Measurements from ENCODE around the gene UROD.
"Not testable (repeated sequence)": the region's sequence is repeated elsewhere in the genome, so short reads cannot be mapped to it uniquely, and the experiment has no call there.

Gene UROD

DNA sequence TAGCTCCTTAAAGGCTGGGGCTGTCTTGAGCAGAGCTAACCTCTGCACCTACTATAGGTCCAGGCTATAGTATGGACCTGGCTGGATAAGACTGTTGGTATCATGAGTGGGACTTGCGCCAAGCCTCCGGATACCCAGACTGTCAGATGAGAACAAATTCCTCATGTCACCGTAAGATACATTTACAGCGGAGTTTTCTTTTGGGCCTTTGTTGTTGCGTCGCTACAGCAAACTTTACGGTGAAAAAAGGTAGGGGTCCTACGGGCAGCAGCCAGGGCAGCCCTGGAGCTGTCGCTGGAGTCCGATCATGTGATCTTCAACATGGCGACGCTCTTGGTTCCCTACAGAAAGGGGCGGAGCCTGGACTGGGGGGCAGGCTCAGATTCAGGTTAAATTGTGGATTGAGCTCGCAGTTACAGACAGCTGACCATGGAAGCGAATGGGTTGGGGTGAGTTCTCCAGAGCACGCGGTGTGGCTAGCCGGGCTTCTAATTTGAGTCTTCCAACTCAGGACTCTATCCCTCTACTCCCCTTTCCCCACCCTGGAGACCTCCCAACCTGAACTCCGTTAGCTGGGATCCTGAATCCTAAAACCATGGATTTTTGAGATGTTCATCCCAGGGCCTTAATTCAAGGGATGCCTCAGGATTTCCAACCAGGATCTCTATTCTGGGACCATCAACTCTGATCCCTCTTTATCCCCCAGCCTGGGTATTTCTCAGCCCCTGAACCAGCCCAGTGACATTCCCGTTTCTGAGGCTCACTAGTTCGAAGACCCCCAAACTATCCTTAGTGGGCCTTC lies at the start of gene UROD:
Gene UROD (plus strand): TSS at position 418 of the 802 bp plus-strand sequence. CDS start 12 bp downstream, at position 430.
- DNase-seq (ENCODE audit: low read depth), result peak; percentile 82

DNA sequence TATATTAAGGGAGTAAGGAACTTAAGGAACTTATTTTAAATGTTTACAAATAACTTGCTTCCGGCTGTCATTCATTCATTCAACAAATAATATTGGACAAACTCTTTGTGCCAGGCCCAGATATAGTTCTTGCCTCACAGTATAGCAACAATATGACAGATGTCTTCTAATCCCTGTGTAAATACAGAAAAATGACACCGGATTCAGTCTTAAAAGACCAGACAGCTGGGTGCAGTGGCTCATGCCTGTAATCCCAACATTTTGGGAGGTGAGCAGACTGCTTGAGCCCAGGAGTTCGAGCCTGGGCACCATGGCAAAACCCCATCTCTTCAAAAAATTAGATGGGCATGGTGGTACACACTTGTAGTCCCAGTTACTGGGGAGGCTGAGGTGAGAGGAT lies 49.3 kb upstream of the UROD start:
- DNase-seq (ENCODE audit: low read depth), result no peak

GRCh38 chr1:44964396-44964795 lies 47.7 kb upstream of the UROD start:
- no peak for DNase-seq (ENCODE audit: low read depth)

- no peak for DNase-seq (ENCODE audit: low read depth)
These were observed 41.7 kb upstream of the UROD start for GRCh38 chr1:44970317-44970716.

DNA sequence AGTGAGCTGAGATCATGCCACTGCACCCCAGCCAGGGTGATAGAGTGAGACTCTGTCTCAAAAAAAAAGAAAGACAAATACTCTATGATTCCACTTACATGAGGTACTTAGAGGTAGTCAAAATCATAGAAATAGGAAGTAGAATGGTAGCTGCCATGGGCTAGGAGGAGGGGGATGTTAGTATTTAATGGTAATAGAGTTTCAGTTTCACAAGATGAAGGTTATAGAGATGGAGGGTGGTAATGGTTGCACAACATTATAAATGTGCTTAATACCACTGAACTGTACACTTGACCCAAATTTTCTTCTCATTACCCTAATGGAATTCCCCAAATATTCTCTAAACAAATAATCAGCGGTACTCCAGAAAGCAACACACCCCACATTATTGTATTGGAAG lies 38.4 kb upstream of the UROD start:
- DNase-seq (ENCODE audit: low read depth), result no peak

GRCh38 chr1:44976252-44976651 lies 35.8 kb upstream of the UROD start:
- DNase-seq (ENCODE audit: low read depth), result no peak

DNA sequence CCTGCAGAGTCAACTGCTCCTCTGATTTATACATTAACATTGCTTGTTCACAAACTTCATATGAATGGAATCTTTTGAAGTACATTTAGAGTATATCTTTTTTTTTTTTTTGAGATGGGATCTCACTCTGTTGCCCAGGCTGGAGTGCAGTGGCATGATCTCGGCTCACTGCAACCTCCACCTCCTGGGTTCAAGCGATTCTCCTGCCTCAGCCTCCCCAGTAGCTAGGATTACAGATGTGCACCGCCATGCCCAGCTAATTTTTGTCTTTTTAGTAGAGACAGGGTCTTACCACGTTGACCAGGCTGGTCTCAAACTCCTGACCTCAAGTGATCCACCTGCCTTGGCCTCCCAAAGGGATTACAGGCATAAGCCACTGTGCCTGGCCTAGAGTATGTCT lies 34.7 kb upstream of the UROD start:
- not testable (repeated sequence) for DNase-seq (ENCODE audit: low read depth)

GRCh38 chr1:44985747-44986359 lies 26.2 kb upstream of the UROD start:
- no peak for DNase-seq (ENCODE audit: low read depth)

- DNase-seq (ENCODE audit: low read depth), result no peak
These were observed 23.4 kb upstream of the UROD start for GRCh38 chr1:44988531-44989156.

DNA sequence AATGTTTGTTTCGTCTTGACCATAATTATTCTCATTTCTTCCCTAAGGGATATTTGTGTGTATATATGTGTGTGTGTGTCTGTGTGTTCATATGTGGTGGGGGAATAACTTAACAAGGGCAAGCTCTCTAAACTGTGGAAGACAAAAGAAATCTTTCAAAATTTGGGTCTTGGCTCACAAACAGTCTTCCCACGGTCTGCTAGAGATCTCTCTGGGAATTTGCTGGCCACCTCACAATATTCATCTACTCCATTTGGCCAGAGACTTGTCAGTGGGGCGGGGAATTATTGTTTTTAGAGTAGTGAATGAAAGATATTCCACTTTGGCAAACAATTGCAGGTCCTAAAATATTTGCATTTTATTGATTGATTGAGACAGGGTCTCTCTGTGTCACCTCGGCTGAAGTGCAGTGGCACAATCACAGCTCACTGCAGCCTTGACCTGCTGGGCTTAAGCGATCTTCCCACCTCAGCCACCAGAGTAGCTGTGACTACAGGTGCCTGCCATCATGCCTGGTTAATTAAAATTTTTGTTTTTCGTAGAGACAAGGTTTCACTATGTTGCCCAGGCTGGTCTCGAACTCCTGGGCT lies 17.6 kb upstream of the UROD start:
- DNase-seq (ENCODE audit: low read depth), result no peak

- DNase-seq (ENCODE audit: low read depth), result no peak
These were observed 16.4 kb upstream of the UROD start for GRCh38 chr1:44995467-44996238.

DNA sequence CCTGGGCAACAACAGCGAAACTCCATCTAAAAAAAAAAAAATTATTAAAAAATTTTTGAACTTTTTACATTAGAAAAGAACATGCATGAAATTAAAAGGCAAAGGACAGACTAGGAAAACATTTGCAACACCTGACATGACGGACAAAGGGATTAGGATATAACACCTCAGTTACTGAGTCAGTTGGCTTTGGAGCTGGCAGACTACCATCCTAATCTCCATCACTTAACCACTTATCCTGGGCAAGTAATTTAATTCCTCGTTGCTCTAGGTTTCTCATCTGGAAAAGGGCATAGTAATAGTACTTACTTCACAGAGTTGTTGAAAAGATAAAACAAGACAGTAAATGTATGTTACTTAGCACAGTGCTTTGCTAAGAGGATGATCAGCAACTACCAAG lies 12.8 kb upstream of the UROD start:
- DNase-seq (ENCODE audit: low read depth), result no peak

GRCh38 chr1:45001011-45001481 lies 11.0 kb upstream of the UROD start:
- DNase-seq (ENCODE audit: low read depth), result no peak

GRCh38 chr1:45001576-45001975 lies 10.5 kb upstream of the UROD start:
- not testable (repeated sequence) for DNase-seq (ENCODE audit: low read depth)

GRCh38 chr1:45002650-45003645 lies 9.1 kb upstream of the UROD start:
- DNase-seq (ENCODE audit: low read depth), result no peak

GRCh38 chr1:45003741-45004140 lies 8.3 kb upstream of the UROD start:
- no peak for DNase-seq (ENCODE audit: low read depth)

DNA sequence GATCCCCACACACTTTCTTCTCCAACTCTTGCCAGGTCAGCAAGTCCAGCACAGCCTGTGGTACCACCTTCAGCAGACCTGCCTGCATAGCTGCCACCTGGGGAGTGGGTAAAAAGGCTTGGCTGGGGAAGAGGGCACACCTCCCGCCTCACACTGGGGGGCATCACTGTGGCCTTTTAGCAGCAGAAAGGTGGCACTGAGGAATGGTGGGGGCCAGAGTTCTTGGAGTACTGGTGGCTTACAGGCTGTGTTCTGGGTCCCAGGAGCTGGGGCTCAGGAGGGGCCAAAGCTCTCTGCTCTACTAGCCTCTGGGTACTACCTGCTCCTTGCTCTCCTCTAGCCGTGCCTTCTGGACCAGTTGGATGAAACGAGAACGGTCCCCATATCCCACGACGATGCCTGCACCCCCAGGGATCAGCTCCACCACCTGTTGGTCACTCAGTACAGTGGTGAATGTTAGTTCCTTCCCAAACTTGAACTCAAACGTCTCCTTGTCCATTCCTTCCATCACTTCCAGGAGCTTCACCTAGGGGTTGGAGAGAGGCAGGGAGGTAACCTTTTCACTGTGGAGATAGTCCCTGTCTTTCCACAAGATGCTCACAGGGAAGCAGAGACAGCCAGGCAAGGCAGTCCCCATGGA lies 7.7 kb upstream of the UROD start:
- DNase-seq (ENCODE audit: low read depth), result no peak

DNA sequence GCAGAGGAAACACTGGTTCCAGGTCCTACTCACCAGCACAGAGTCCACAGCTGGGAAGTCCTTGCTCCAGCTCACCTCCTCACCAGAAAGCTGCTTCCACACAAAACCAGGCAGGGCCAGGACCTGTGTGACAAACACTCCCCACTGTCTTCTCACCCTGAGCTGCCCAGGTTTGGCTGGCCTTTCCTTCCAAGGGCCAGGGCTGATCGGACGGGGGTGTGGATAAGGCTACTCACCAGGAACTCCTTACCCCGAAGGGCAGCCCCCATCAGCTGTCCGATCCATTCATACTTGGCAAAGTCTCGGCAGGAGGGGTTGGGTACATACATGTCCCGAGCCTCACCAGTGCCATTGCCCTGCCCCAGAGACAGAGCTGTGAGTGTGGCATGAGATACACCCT lies 6.3 kb upstream of the UROD start:
- no peak for DNase-seq (ENCODE audit: low read depth)

DNA sequence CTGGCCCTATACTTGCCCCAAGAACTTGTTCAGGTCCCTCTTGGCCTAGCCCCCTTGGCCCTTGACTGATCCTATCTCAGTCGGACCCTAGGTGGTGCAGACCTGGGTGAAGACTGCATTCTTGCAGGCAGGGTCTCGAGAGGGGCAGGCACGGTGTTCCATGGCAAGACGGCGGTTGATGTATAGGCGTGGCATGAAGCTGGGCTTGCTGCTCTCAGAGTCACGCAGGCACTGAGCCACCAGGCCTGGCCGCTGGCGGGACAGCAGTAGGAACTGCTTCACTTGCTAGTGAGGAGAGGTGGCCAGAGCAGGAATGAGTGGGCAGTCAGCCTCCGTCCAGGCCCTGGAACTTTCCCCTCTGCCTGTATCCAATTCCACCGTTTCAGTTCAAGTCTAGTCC lies 4.7 kb upstream of the UROD start:
- DNase-seq (ENCODE audit: low read depth), result no peak

DNA sequence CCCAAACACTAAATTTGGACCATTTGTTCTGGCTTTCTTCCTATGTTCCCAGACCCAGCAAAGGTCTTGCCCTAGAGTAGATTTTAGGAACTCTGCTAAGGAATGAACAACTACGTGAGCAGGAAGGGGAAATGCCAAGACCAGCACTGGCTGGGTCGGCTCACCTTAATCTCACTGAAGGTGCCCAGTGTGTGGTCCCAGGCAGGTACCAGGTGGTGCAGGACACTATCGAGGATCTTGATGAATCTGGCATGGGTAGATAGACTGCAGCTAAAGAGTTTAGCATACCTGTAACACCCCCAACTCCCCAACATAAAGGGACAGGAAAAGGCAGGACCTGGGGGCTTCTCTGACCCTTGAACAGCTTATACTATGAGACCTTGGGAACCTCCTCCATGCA lies 4.0 kb upstream of the UROD start:
- no peak for DNase-seq (ENCODE audit: low read depth)

Measured in stimulated activated CD8-positive, alpha-beta memory T cell treated with anti-CD3 and anti-CD28 coated beads, Interleukin-7, amount 100 ng/mL, for 24 hours (primary cell).